Inflammatory macrophage (primary cell): ENCODE data around the gene MAP3K15.

ENCODE experiments used
- DNase-seq, 2 donors: peaks; one replicate each; pipeline ENCODE4 v3.0.0-alpha.2; 2020 to 2022
- total RNA-seq, 18 experiments: gene quantifications; one replicate each; lab custom pipeline; 2026; ENCODE audit warnings: mixed read lengths in 6 of 18, inconsistent platforms in 2 of 18; lab: John Stamatoyannopoulos, UW

MAP3K15 gene
- 0 to 0.13 (median 0.06) reads per million in 18 experiments for total RNA-seq

GRCh38 chrX:19514791-19515614 is at the start of gene MAP3K15:
Gene MAP3K15 (minus strand): TSS chrX:19515508. CDS start chrX:19515261, 247 bp downstream.
- no peak for DNase-seq

GRCh38 chrX:19564606-19565005 is 49.3 kb upstream of the MAP3K15 start:
- DNase-seq: no peak

- DNase-seq: no peak
Measured at GRCh38 chrX:19563746-19564145, 48.4 kb upstream of the MAP3K15 start.

- no peak for DNase-seq
Measured at GRCh38 chrX:19563327-19563726, 48.0 kb upstream of the MAP3K15 start.

GRCh38 chrX:19560611-19561010 is 45.3 kb upstream of the MAP3K15 start:
- no peak for DNase-seq

- no peak for DNase-seq
Measured at GRCh38 chrX:19557822-19558221, 42.5 kb upstream of the MAP3K15 start.

- DNase-seq: no peak
Measured at GRCh38 chrX:19556202-19556601, 40.9 kb upstream of the MAP3K15 start.

- DNase-seq: no peak
Measured at GRCh38 chrX:19555683-19556082, 40.4 kb upstream of the MAP3K15 start.

GRCh38 chrX:19555236-19555635 is 39.9 kb upstream of the MAP3K15 start:
- no peak for DNase-seq

- DNase-seq: peak; percentile 17 to 26
Measured at GRCh38 chrX:19554786-19555185, 39.5 kb upstream of the MAP3K15 start.

GRCh38 chrX:19552793-19553192 is 37.5 kb upstream of the MAP3K15 start:
- no peak for DNase-seq

GRCh38 chrX:19549838-19550237 is 34.5 kb upstream of the MAP3K15 start:
- DNase-seq: no peak

GRCh38 chrX:19548934-19549333 is 33.6 kb upstream of the MAP3K15 start:
- DNase-seq: no peak

- no peak for DNase-seq
Measured at GRCh38 chrX:19548279-19548678, 33.0 kb upstream of the MAP3K15 start.

- DNase-seq: no peak
Measured at GRCh38 chrX:19545651-19546050, 30.3 kb upstream of the MAP3K15 start.

- peak; percentile 35 to 56 for DNase-seq
Measured at GRCh38 chrX:19544693-19545305, 29.5 kb upstream of the MAP3K15 start.

GRCh38 chrX:19543951-19544381 is 28.7 kb upstream of the MAP3K15 start:
- peak; percentile 45 to 61 for DNase-seq

- no peak for DNase-seq
Measured at GRCh38 chrX:19543020-19543715, 27.9 kb upstream of the MAP3K15 start.

GRCh38 chrX:19541931-19542330 is 26.6 kb upstream of the MAP3K15 start:
- no peak for DNase-seq

GRCh38 chrX:19541196-19541595 is 25.9 kb upstream of the MAP3K15 start:
- no peak for DNase-seq

- DNase-seq: no peak
Measured at GRCh38 chrX:19540076-19540475, 24.8 kb upstream of the MAP3K15 start.

- no peak for DNase-seq
Measured at GRCh38 chrX:19539665-19540064, 24.4 kb upstream of the MAP3K15 start.

GRCh38 chrX:19535476-19535875 is 20.2 kb upstream of the MAP3K15 start:
- DNase-seq: peak in 1 of 2 donors; percentile 6
